Measurements from ENCODE around the gene ZBTB7C. TPM values are rescaled to one million over a fixed set of nuclear protein-coding genes. Genes with fewer than 3 reads are reported as not detected.

Gene ZBTB7C
- total RNA-seq, 1 experiment from 2014 or later = not detected

GRCh38 chr18:48227206-48227605, 182.0 kb downstream of the ZBTB7C start:
- Mint-ChIP-seq H3K27ac (ENCODE audit: unreplicated experiment) (no peak overlapping the region), H3K36me3 (ENCODE audit: insufficient read depth, unreplicated experiment) (no peaks in the 10 kb centered on the region), H3K4me1 (ENCODE audit: low read depth, unreplicated experiment) (no peaks in the 10 kb centered on the region), H3K9me3 (ENCODE audit: low read depth, unreplicated experiment) (no peaks in the 10 kb centered on the region), H3K4me3 (ENCODE audit: low read depth, unreplicated experiment) (no peak overlapping the region), H3K27me3 (ENCODE audit: unreplicated experiment) (peaks cover 47% of the 10 kb centered on the region)
- BruUV-seq (replicated peaks) = no TSS peak
- DNase-seq = no peak
- intact Hi-C loops (cut with micrococcal nuclease; ENCODE audit: unreplicated experiment) = loop anchor here (5.0 kb wide), 1 partner anchor 195 kb away; no protein-coding TSS in a partner anchor
- CTCF ChIA-PET = no interaction called here
- no peak for TF ChIP-seq CTCF (IDR thresholded peaks at IDR 0.05; ENCODE audit: unreplicated experiment)

GRCh38 chr18:48226401-48226800, 182.8 kb downstream of the ZBTB7C start:
- Mint-ChIP-seq H3K36me3 (ENCODE audit: insufficient read depth, unreplicated experiment) (no peaks in the 10 kb centered on the region), H3K9me3 (ENCODE audit: low read depth, unreplicated experiment) (no peaks in the 10 kb centered on the region), H3K4me1 (ENCODE audit: low read depth, unreplicated experiment) (no peaks in the 10 kb centered on the region), H3K4me3 (ENCODE audit: low read depth, unreplicated experiment) (no peak overlapping the region), H3K27me3 (ENCODE audit: unreplicated experiment) (peaks cover 39% of the 10 kb centered on the region), H3K27ac (ENCODE audit: unreplicated experiment) (no peak overlapping the region)
- intact Hi-C loops (cut with micrococcal nuclease; ENCODE audit: unreplicated experiment) = loop anchor here (5.0 kb wide), 1 partner anchor 194 kb away; no protein-coding TSS in a partner anchor
- BruUV-seq (replicated peaks) = no TSS peak
- CTCF ChIA-PET = interaction anchor here (0.9 kb wide), 1 partner anchor 66 kb away, joined by 3 read pairs; no protein-coding TSS in a partner anchor
- TF ChIP-seq CTCF (IDR thresholded peaks at IDR 0.05; ENCODE audit: unreplicated experiment) = no peak
- DNase-seq = no peak

GRCh38 chr18:48222118-48222517, 187.1 kb downstream of the ZBTB7C start:
- intact Hi-C loops (cut with micrococcal nuclease; ENCODE audit: unreplicated experiment) = no loop called here
- peak; percentile 53 for DNase-seq
- Mint-ChIP-seq H3K9me3 (ENCODE audit: low read depth, unreplicated experiment) (no peaks in the 10 kb centered on the region), H3K36me3 (ENCODE audit: insufficient read depth, unreplicated experiment) (no peaks in the 10 kb centered on the region), H3K27ac (ENCODE audit: unreplicated experiment) (no peak overlapping the region), H3K27me3 (ENCODE audit: unreplicated experiment) (peaks cover 22% of the 10 kb centered on the region), H3K4me1 (ENCODE audit: low read depth, unreplicated experiment) (no peaks in the 10 kb centered on the region), H3K4me3 (ENCODE audit: low read depth, unreplicated experiment) (no peak overlapping the region)
- TF ChIP-seq CTCF (IDR thresholded peaks at IDR 0.05; ENCODE audit: unreplicated experiment) = no peak
- CTCF ChIA-PET = interaction anchor here (1.3 kb wide), 1 partner anchor 17 kb away, joined by 3 read pairs; no protein-coding TSS in a partner anchor
- BruUV-seq (replicated peaks) = no TSS peak

GRCh38 chr18:48219810-48220499, 189.2 kb downstream of the ZBTB7C start:
- TF ChIP-seq CTCF (IDR thresholded peaks at IDR 0.05; ENCODE audit: unreplicated experiment) = no peak
- no peak overlapping the region for H3K4me3 Mint-ChIP-seq (ENCODE audit: low read depth, unreplicated experiment)
- no peak overlapping the region for H3K27ac Mint-ChIP-seq (ENCODE audit: unreplicated experiment)
- intact Hi-C loops (cut with micrococcal nuclease; ENCODE audit: unreplicated experiment) = no loop called here
- H3K27me3 Mint-ChIP-seq (ENCODE audit: unreplicated experiment) = peaks cover 39% of the 10 kb centered on the region
- H3K4me1 Mint-ChIP-seq (ENCODE audit: low read depth, unreplicated experiment) = no peaks in the 10 kb centered on the region
- no peaks in the 10 kb centered on the region for H3K9me3 Mint-ChIP-seq (ENCODE audit: low read depth, unreplicated experiment)
- DNase-seq = no peak
- BruUV-seq (replicated peaks) = no TSS peak
- H3K36me3 Mint-ChIP-seq (ENCODE audit: insufficient read depth, unreplicated experiment) = no peaks in the 10 kb centered on the region
- CTCF ChIA-PET = no interaction called here

Data from Calu3 (cell line).